GOT3 (cell line): ENCODE measurements around the gene IKZF3.
"Not testable (repeated sequence)": the region's sequence is repeated elsewhere in the genome, so short reads cannot be mapped to it uniquely, and the experiment has no call there.

Experiments
- DNase-seq: peaks from one replicate; lab custom pipeline; 2025; ENCODE audit warnings: mixed read lengths; lab: John Stamatoyannopoulos, UW

IKZF3 gene

GRCh38 chr17:39739885-39740356 is 124.2 kb downstream of the IKZF3 start:
- no peak for DNase-seq

- no peak for DNase-seq
Measured at GRCh38 chr17:39738983-39739884, 124.9 kb downstream of the IKZF3 start.

- DNase-seq: no peak
Measured at GRCh38 chr17:39738568-39738901, 125.6 kb downstream of the IKZF3 start.

GRCh38 chr17:39737760-39738567 is 126.1 kb downstream of the IKZF3 start, which contains the start of gene GRB7:
Gene GRB7 (plus strand): TSS chr17:39737938. CDS start chr17:39742302, 4,364 bp downstream.
- no peak for DNase-seq

GRCh38 chr17:39737206-39737759 is 126.8 kb downstream of the IKZF3 start:
- no peak for DNase-seq

- no peak for DNase-seq
Measured at GRCh38 chr17:39736319-39737165, 127.6 kb downstream of the IKZF3 start.

- DNase-seq: no peak
Measured at GRCh38 chr17:39735882-39736281, 128.2 kb downstream of the IKZF3 start.

- DNase-seq: no peak
Measured at GRCh38 chr17:39732586-39732985, 131.5 kb downstream of the IKZF3 start.

- DNase-seq: peak; percentile 75
Measured at GRCh38 chr17:39730095-39730921, 133.8 kb downstream of the IKZF3 start, which contains the start of gene MIEN1. Gene MIEN1 (minus strand): TSS chr17:39730532. CDS start chr17:39730495, 37 bp downstream.

GRCh38 chr17:39729280-39729851 is 134.7 kb downstream of the IKZF3 start:
- no peak for DNase-seq

- DNase-seq: no peak
Measured at GRCh38 chr17:39727556-39727955, 136.6 kb downstream of the IKZF3 start.

- no peak for DNase-seq
Measured at GRCh38 chr17:39726617-39727016, 137.5 kb downstream of the IKZF3 start.

- DNase-seq: not testable (repeated sequence)
Measured at GRCh38 chr17:39725923-39726322, 138.2 kb downstream of the IKZF3 start.

- DNase-seq: no peak
Measured at GRCh38 chr17:39724731-39725130, 139.4 kb downstream of the IKZF3 start.

GRCh38 chr17:39722965-39723848 is 140.9 kb downstream of the IKZF3 start:
- no peak for DNase-seq

- DNase-seq: no peak
Measured at GRCh38 chr17:39722104-39722503, 142.0 kb downstream of the IKZF3 start.

GRCh38 chr17:39719563-39720355 is 144.4 kb downstream of the IKZF3 start:
- no peak for DNase-seq

GRCh38 chr17:39717660-39718059 is 146.5 kb downstream of the IKZF3 start:
- no peak for DNase-seq
